AG04449 (cell line): ENCODE results near the gene JAKMIP2.
"Not testable (repeated sequence)": the region's sequence is repeated elsewhere in the genome, so short reads cannot be mapped to it uniquely, and the experiment has no call there.

Source experiments
- CTCF ChIA-PET: fragments of 350-600 bp; formaldehyde crosslinking; extraction: SDS; loops from one replicate; lab custom pipeline; 2021; ENCODE audit warnings: antibody characterized with exemption; lab: Yijun Ruan, JAX
- POLR2A ChIA-PET: fragments of 400-600, 350-600 bp; formaldehyde crosslinking; extraction: SDS; loops from one replicate; lab custom pipeline; 2020; ENCODE audit warnings: antibody characterized with exemption, inconsistent platforms; lab: Yijun Ruan, JAX
- DNase-seq: peaks from one replicate; pipeline ENCODE4 v3.0.0-alpha.2; 2010; ENCODE audit warnings: low read depth, low spot score
- H3K4me3 ChIP-seq: 2 replicates; pipeline ENCODE4 v1.5.1; 2011; ENCODE audit warnings: low read depth, mild to moderate bottlenecking, control low read depth, low read length
- CTCF ChIP-seq: IDR thresholded peaks from one replicate; pipeline ENCODE4 v1.5.1; 2011; ENCODE audit warnings: mild to moderate bottlenecking, moderate library complexity, low read length, control low read depth, inconsistent platforms; ENCODE audit not compliant: insufficient read depth; ENCODE audit errors: missing control alignments

Gene JAKMIP2

GRCh38 chr5:147557876-147558745 lies 224.4 kb downstream of the JAKMIP2 start:
- POLR2A ChIA-PET: interaction anchor here (0.9 to 1.5 kb wide), 2 partner anchors 22 to 104 kb away, joined by 3 to 4 read pairs; no protein-coding TSS in a partner anchor
- CTCF ChIA-PET: interaction anchor here (0.6 to 6.4 kb wide), 33 partner anchors 10 to 370 kb away, joined by 3 to 167 read pairs (median 6); no protein-coding TSS in a partner anchor
- TF ChIP-seq CTCF: no peak
- DNase-seq: no peak
- H3K4me3 ChIP-seq: no peak overlapping the region

- CTCF ChIA-PET: interaction anchor here (0.9 to 6.4 kb wide), 11 partner anchors 9 to 332 kb away, joined by 3 to 167 read pairs (median 6); no protein-coding TSS in a partner anchor
- TF ChIP-seq CTCF: no peak
- no peak for DNase-seq
- no peak overlapping the region for H3K4me3 ChIP-seq
- POLR2A ChIA-PET: interaction anchor here (0.8 to 1.2 kb wide), 3 partner anchors 16 to 167 kb away, joined by 3 to 5 read pairs (median 4); no protein-coding TSS in a partner anchor
These were observed 227.4 kb downstream of the JAKMIP2 start for GRCh38 chr5:147555176-147555575.

DNA sequence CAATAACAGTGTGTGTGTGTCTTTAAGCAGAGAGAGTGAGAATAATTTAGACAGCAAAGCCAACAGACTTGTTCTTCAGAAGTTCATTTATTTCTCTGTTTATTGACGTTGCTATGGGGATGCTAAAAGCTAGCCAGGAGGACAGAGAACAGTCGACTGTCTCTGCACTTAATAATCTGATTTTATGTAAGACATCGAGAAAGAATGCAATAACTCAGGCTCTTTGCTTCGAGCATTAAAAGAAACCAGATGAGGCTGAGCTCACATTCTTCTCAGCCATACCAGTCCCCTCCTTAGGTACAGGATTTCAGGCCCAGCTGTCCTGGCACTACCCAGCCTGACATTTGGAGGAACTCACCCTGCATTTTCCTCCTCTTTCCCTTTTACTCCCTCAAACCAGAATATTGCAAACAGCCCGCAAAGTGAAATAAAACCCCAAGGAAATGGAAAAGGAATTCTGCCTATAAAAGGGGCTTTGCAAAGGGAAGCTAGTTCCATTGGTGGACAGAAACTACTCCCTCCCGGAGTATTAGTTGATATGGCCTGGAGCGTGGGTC lies 228.2 kb downstream of the JAKMIP2 start:
- no peak for TF ChIP-seq CTCF
- POLR2A ChIA-PET: interaction anchor here (0.8 to 1.2 kb wide), 8 partner anchors 13 to 167 kb away, joined by 3 to 10 read pairs (median 4); no protein-coding TSS in a partner anchor
- CTCF ChIA-PET: interaction anchor here (0.8 to 2.6 kb wide), 13 partner anchors 10 to 331 kb away, joined by 3 to 18 read pairs (median 4); partner anchors contain the start of gene DPYSL3
- peak overlapping the region; percentile 36 for H3K4me3 ChIP-seq
- no peak for DNase-seq

- DNase-seq: not testable (repeated sequence)
- ChIA-PET POLR2A (interaction anchor here (0.8 to 1.2 kb wide), 7 partner anchors 13 to 166 kb away, joined by 3 to 10 read pairs (median 4); no protein-coding TSS in a partner anchor), CTCF (interaction anchor here (0.8 to 2.6 kb wide), 10 partner anchors 9 to 330 kb away, joined by 3 to 18 read pairs (median 6); partner anchors contain the start of gene DPYSL3)
- H3K4me3 ChIP-seq: peak overlapping the region; percentile 36
These were observed 228.7 kb downstream of the JAKMIP2 start for GRCh38 chr5:147553817-147554216.

- no peak overlapping the region for H3K4me3 ChIP-seq
- ChIA-PET CTCF (interaction anchor here (1.6 to 2.6 kb wide), 4 partner anchors 14 to 183 kb away, joined by 4 to 10 read pairs (median 6); partner anchors contain the start of gene DPYSL3), POLR2A (no interaction called here)
- TF ChIP-seq CTCF: no peak
- DNase-seq: no peak
These were observed 229.6 kb downstream of the JAKMIP2 start for GRCh38 chr5:147552897-147553296.

GRCh38 chr5:147551677-147552076 lies 230.9 kb downstream of the JAKMIP2 start:
- ChIA-PET POLR2A (no interaction called here), CTCF (interaction anchor here (1.7 kb wide), 1 partner anchor 13 kb away, joined by 5 read pairs; no protein-coding TSS in a partner anchor)
- H3K4me3 ChIP-seq: no peak overlapping the region
- no peak for TF ChIP-seq CTCF
- no peak for DNase-seq
